ENCODE measurements around the gene RHBDL1. TPM values are rescaled to one million over a fixed set of nuclear protein-coding genes. Genes with fewer than 3 reads are reported as not detected.

RHBDL1 gene
- total and polyA plus RNA-seq, 2 experiments from 2014 or later: 8.4 to 10.1 TPM

DNA sequence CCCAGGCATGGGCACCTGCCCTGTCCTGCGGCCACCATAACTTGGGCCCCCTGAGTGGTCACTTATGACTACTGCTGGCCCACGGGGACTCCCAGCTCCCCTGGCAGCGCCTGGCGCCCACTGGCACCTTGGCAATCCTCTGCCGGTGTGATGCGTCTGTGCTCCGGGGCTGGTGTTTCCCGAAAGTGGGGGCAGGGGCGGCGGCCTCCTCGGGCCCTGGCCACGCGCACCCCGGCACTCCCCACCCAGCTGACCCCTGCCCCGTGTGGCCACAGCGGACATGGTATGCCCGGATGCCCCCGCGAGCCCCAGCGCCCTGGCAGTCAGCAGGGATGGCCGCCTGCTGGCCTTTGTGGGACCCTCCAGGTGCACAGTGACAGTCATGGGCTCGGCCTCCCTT, 18.0 kb upstream of the RHBDL1 start:
- Histone ChIP-seq H3K27ac (ENCODE audit: low read depth) (no peak overlapping the region), H3K4me1 (ENCODE audit: insufficient read depth) (no peaks in the 10 kb centered on the region), H3K9me2 (ENCODE audit: insufficient read depth) (no peaks in the 10 kb centered on the region), H2AFZ (no peak overlapping the region), H3F3A (replicated peaks; ENCODE audit: low read depth) (0 out of 2 replicates have a peak, but pooled peaks cover 2% of the 10 kb centered on the region), H3K79me2 (replicated peaks; ENCODE audit: insufficient read depth) (no peaks in the 10 kb centered on the region), H4K20me1 (replicated peaks; ENCODE audit: insufficient read depth) (no peaks in the 10 kb centered on the region), H3K27me3 (ENCODE audit: insufficient read depth) (no peaks in the 10 kb centered on the region), H3K4me3 (no peak overlapping the region), H3K4me2 (no peak overlapping the region), H3K36me3 (ENCODE audit: insufficient read depth) (no peaks in the 10 kb centered on the region)
- Mint-ChIP-seq H3K4me1 (no peaks in the 10 kb centered on the region), H3K4me3 (no peak overlapping the region), H3K27me3 (ENCODE audit: insufficient read depth, low read depth, poor library complexity) (peaks cover 2% of the 10 kb centered on the region), H3K27ac (no peak overlapping the region), H3K9me3 (no peaks in the 10 kb centered on the region), H3K36me3 (ENCODE audit: low read depth) (no peaks in the 10 kb centered on the region; the same call in 2 of the 3 replicates)
- DNase-seq (ENCODE audit: low spot score) (no peak), ATAC-seq (no peak)
- TF ChIP-seq NANOG (IDR thresholded peaks at IDR 0.05; ENCODE audit: borderline replicate concordance) (no peak), ZNF114 (CRISPR knock-in tag; IDR thresholded peaks at IDR 0.05) (no peak), EZH2phosphoT487 (IDR thresholded peaks at IDR 0.05; ENCODE audit: unreplicated experiment) (no peak), ZNF331 (CRISPR knock-in tag; IDR thresholded peaks at IDR 0.05; ENCODE audit: low read depth) (no peak)
- TF ChIP-seq, protein P1, sequence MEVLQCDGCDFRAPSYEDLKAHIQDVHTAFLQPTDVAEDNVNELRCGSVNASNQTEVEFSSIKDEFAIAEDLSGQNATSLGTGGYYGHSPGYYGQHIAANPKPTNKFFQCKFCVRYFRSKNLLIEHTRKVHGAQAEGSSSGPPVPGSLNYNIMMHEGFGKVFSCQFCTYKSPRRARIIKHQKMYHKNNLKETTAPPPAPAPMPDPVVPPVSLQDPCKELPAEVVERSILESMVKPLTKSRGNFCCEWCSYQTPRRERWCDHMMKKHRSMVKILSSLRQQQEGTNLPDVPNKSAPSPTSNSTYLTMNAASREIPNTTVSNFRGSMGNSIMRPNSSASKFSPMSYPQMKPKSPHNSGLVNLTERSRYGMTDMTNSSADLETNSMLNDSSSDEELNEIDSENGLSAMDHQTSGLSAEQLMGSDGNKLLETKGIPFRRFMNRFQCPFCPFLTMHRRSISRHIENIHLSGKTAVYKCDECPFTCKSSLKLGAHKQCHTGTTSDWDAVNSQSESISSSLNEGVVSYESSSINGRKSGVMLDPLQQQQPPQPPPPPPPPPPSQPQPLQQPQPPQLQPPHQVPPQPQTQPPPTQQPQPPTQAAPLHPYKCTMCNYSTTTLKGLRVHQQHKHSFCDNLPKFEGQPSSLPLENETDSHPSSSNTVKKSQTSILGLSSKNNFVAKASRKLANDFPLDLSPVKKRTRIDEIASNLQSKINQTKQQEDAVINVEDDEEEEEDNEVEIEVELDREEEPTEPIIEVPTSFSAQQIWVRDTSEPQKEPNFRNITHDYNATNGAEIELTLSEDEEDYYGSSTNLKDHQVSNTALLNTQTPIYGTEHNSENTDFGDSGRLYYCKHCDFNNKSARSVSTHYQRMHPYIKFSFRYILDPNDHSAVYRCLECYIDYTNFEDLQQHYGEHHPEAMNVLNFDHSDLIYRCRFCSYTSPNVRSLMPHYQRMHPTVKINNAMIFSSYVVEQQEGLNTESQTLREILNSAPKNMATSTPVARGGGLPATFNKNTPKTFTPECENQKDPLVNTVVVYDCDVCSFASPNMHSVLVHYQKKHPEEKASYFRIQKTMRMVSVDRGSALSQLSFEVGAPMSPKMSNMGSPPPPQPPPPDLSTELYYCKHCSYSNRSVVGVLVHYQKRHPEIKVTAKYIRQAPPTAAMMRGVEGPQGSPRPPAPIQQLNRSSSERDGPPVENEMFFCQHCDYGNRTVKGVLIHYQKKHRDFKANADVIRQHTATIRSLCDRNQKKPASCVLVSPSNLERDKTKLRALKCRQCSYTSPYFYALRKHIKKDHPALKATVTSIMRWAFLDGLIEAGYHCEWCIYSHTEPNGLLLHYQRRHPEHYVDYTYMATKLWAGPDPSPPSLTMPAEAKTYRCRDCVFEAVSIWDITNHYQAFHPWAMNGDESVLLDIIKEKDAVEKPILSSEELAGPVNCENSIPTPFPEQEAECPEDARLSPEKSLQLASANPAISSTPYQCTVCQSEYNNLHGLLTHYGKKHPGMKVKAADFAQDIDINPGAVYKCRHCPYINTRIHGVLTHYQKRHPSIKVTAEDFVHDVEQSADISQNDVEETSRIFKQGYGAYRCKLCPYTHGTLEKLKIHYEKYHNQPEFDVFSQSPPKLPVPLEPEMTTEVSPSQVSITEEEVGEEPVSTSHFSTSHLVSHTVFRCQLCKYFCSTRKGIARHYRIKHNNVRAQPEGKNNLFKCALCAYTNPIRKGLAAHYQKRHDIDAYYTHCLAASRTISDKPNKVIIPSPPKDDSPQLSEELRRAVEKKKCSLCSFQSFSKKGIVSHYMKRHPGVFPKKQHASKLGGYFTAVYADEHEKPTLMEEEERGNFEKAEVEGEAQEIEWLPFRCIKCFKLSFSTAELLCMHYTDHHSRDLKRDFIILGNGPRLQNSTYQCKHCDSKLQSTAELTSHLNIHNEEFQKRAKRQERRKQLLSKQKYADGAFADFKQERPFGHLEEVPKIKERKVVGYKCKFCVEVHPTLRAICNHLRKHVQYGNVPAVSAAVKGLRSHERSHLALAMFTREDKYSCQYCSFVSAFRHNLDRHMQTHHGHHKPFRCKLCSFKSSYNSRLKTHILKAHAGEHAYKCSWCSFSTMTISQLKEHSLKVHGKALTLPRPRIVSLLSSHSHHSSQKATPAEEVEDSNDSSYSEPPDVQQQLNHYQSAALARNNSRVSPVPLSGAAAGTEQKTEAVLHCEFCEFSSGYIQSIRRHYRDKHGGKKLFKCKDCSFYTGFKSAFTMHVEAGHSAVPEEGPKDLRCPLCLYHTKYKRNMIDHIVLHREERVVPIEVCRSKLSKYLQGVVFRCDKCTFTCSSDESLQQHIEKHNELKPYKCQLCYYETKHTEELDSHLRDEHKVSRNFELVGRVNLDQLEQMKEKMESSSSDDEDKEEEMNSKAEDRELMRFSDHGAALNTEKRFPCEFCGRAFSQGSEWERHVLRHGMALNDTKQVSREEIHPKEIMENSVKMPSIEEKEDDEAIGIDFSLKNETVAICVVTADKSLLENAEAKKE (CRISPR knock-in tag; IDR thresholded peaks at IDR 0.05): no peak
- TF ChIP-seq, protein P2, sequence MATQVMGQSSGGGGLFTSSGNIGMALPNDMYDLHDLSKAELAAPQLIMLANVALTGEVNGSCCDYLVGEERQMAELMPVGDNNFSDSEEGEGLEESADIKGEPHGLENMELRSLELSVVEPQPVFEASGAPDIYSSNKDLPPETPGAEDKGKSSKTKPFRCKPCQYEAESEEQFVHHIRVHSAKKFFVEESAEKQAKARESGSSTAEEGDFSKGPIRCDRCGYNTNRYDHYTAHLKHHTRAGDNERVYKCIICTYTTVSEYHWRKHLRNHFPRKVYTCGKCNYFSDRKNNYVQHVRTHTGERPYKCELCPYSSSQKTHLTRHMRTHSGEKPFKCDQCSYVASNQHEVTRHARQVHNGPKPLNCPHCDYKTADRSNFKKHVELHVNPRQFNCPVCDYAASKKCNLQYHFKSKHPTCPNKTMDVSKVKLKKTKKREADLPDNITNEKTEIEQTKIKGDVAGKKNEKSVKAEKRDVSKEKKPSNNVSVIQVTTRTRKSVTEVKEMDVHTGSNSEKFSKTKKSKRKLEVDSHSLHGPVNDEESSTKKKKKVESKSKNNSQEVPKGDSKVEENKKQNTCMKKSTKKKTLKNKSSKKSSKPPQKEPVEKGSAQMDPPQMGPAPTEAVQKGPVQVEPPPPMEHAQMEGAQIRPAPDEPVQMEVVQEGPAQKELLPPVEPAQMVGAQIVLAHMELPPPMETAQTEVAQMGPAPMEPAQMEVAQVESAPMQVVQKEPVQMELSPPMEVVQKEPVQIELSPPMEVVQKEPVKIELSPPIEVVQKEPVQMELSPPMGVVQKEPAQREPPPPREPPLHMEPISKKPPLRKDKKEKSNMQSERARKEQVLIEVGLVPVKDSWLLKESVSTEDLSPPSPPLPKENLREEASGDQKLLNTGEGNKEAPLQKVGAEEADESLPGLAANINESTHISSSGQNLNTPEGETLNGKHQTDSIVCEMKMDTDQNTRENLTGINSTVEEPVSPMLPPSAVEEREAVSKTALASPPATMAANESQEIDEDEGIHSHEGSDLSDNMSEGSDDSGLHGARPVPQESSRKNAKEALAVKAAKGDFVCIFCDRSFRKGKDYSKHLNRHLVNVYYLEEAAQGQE (IDR thresholded peaks at IDR 0.05; ENCODE audit: unreplicated experiment): no peak
